OCI-LY1 (cell line): Measurements from ENCODE around the gene ZNFX1.

ENCODE experiments used
- EZH2 ChIP-seq: fragments of 200-600 bp; sonication (generic), shearing (Covaris generic); IDR thresholded peaks from 2 replicates; pipeline ENCODE4 v1.8.0; 2017; ENCODE audit warnings: borderline replicate concordance, mixed run types, mild to moderate bottlenecking, antibody characterized with exemption, low read length, moderate library complexity, mixed read lengths
- TF ChIP-seq, protein P1 (sequence below): fragments of 200-600 bp; sonication (generic), shearing (Covaris generic); IDR thresholded peaks from 2 replicates; pipeline ENCODE4 v1.5.1; 2017; ENCODE audit warnings: mild to moderate bottlenecking, antibody characterized with exemption, low read length, moderate library complexity, mixed read lengths

DNA sequence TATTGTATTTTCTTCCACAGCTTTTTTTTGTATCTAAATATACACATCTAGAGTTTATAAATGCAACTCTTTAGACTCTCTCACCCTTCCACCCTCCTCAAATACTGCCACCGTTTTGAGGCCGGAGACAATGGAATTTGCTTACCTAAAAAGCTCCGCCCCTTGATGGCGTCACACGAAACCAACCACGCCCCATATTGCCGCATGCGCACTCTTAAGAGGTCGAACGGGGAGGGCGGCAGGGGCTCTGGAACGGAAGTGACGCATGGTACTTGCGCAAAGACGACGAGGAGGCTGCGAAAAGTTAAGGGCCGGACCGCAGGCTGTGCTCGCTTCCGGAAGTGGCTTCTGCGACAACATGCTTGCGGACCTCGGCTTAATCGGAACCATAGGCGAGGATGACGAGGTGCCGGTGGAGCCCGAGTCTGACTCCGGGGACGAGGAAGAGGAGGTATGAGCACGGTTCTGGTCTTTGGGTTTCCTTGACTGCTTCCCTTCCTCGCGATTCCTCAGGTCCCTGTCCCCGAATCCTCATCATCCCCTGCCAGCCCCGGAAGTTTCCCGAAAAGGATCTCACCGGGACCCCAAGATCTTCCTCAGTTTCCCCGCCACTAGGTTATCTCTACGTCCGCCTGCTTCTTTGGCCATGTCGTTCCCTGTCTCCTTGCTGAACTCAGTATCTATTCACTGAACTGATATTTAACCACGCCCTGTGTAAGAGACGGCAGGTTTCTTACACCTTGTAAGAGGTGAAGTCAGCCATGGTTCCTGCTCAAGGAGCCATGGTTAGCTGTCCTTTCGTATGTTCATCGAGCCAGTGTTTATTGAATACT is 58.5 kb downstream of the ZNFX1 start, which contains the start of gene DDX27:
- TF ChIP-seq EZH2 = no peak
- TF ChIP-seq, protein P1, sequence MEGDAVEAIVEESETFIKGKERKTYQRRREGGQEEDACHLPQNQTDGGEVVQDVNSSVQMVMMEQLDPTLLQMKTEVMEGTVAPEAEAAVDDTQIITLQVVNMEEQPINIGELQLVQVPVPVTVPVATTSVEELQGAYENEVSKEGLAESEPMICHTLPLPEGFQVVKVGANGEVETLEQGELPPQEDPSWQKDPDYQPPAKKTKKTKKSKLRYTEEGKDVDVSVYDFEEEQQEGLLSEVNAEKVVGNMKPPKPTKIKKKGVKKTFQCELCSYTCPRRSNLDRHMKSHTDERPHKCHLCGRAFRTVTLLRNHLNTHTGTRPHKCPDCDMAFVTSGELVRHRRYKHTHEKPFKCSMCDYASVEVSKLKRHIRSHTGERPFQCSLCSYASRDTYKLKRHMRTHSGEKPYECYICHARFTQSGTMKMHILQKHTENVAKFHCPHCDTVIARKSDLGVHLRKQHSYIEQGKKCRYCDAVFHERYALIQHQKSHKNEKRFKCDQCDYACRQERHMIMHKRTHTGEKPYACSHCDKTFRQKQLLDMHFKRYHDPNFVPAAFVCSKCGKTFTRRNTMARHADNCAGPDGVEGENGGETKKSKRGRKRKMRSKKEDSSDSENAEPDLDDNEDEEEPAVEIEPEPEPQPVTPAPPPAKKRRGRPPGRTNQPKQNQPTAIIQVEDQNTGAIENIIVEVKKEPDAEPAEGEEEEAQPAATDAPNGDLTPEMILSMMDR = no peak
